Common myeloid progenitor, CD34-positive (primary cell): Measurements from ENCODE around the gene ITPK1.

Experiments
- CTCF ChIA-PET: fragments of 350-600 bp; sonication (Branson Sonifier 250); formaldehyde crosslinking; loops from one replicate; lab custom pipeline; 2021; ENCODE audit warnings: antibody characterized with exemption; lab: Charles Lee
- POLR2A ChIA-PET: fragments of 350-600 bp; sonication (Branson Sonifier 250); formaldehyde crosslinking; loops from one replicate; lab custom pipeline; 2021; ENCODE audit warnings: antibody characterized with exemption; lab: Charles Lee
- DNase-seq, 3 donors: peaks; one replicate each; pipeline versions ENCODE4 v3.0.0 to v3.0.0-alpha.2; 2013
- H3K27ac ChIP-seq, 2 experiments: 1 replicate in 1 of 2; 2 replicates in 1 of 2; pipeline ENCODE4 v1.7.0; 2013; ENCODE audit warnings: inconsistent platforms in 2 of 2, low read length in 2 of 2, mild to moderate bottlenecking in 2 of 2, low read depth in 1 of 2, moderate library complexity in 1 of 2; ENCODE audit not compliant: severe bottlenecking in 2 of 2, insufficient read depth in 1 of 2, poor library complexity in 1 of 2
- H3K27me3 ChIP-seq, 5 experiments: replicated peaks in 2 of 5; 1 replicate in 3 of 5; 2 replicates in 2 of 5; pipeline versions ENCODE4 v1.6.1 to v1.7.0; 2013; ENCODE audit warnings: low read length in 4 of 5, mild to moderate bottlenecking in 2 of 5, moderate library complexity in 2 of 5, inconsistent platforms in 1 of 5; ENCODE audit not compliant: insufficient read depth in 5 of 5, control insufficient read depth in 4 of 5
- H3K36me3 ChIP-seq, 4 experiments: 1 replicate in 2 of 4; 2 replicates in 2 of 4; pipeline versions ENCODE4 v1.6.1 to v1.7.0; 2013; ENCODE audit warnings: low read length in 3 of 4, control low read depth in 1 of 4, mild to moderate bottlenecking in 1 of 4; ENCODE audit not compliant: control insufficient read depth in 4 of 4, insufficient read depth in 4 of 4
- H3K4me1 ChIP-seq, 4 experiments: 1 replicate in 3 of 4; 2 replicates in 1 of 4; pipeline versions ENCODE4 v1.6.1 to v1.7.1; 2013; ENCODE audit warnings: low read length in 3 of 4, mild to moderate bottlenecking in 3 of 4, control low read depth in 1 of 4, inconsistent platforms in 1 of 4, moderate library complexity in 1 of 4; ENCODE audit not compliant: control insufficient read depth in 4 of 4, insufficient read depth in 4 of 4; ENCODE audit errors: control extremely low read depth in 1 of 4
- H3K4me3 ChIP-seq, 7 experiments: 1 replicate in 4 of 7; 2 replicates in 3 of 7; pipeline versions ENCODE4 v1.5.1 to v1.7.0; 2013; ENCODE audit warnings: mild to moderate bottlenecking in 7 of 7, low read length in 6 of 7, moderate library complexity in 6 of 7, inconsistent platforms in 2 of 7, low read depth in 2 of 7, control low read depth in 1 of 7; ENCODE audit not compliant: insufficient read depth in 4 of 7, control insufficient read depth in 1 of 7; ENCODE audit errors: extremely low read depth in 1 of 7
- H3K9me3 ChIP-seq, 5 experiments: 1 replicate in 4 of 5; 2 replicates in 1 of 5; pipeline versions ENCODE4 v1.6.1 to v1.7.1; 2013; ENCODE audit warnings: low read length in 4 of 5, mild to moderate bottlenecking in 2 of 5, inconsistent platforms in 1 of 5, low read depth in 1 of 5, moderate library complexity in 1 of 5; ENCODE audit not compliant: control insufficient read depth in 4 of 5, insufficient read depth in 2 of 5; ENCODE audit errors: control extremely low read depth in 1 of 5
- WGBS: methylation state at CpG from one replicate; pipeline ENCODE4 v1.1.5; 2013; ENCODE audit not compliant: insufficient coverage; 5-methylcytosine and 5-hydroxymethylcytosine counted together

The ITPK1 gene

GRCh38 chr14:93089521-93090269 lies 26.0 kb downstream of the ITPK1 start:
- ChIA-PET POLR2A (interaction anchor here (1.1 kb wide), 1 partner anchor 16 kb away, joined by 4 read pairs; no protein-coding TSS in a partner anchor), CTCF (interaction anchor here (1.9 kb wide), 1 partner anchor 24 kb away, joined by 13 read pairs; no protein-coding TSS in a partner anchor)
- peaks cover 4 to 36% (median 21%) of the 10 kb centered on the region in 4 experiments for H3K4me1 ChIP-seq
- no peaks in the 10 kb centered on the region for H3K27me3 ChIP-seq
- no peaks in the 10 kb centered on the region for H3K9me3 ChIP-seq
- no peak overlapping the region for H3K27ac ChIP-seq
- H3K4me3 ChIP-seq: no peak overlapping the region
- H3K36me3 ChIP-seq: no peaks in the 10 kb centered on the region
- 93% methylated on average over 5 of the region's 10 CpGs for WGBS
- no peak for DNase-seq

DNA sequence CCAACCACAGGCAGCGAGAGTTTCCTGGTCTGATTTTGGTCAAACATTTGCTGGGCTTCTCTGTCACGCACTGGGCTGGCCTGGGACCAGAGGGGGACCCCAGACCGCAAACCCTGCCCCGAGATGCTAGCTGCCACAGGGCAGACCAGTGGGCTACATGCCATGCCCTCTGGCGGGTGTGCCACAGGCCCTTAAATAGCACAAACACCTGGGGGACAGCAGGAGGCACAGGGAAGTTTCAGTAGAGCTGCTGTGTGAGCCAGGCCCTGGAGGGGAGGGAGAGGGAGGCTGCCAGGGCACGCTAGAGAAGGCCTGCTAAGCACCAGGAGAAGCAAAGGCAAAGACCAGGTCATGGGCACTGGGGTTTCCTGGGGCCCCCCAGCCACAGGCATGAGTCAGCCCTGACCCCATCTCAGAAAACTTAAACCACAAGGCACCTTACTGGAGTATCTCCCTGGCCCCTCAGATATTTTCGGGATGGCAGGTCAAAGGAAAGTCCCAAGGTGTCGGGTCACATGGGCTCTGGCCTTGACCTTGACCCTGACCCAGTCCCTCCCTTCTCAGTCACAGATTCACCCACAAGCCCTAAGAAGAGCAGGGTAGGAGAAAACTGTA lies 29.2 kb downstream of the ITPK1 start:
- peak; percentile 23 to 70 (median 55) for DNase-seq
- Histone ChIP-seq H3K4me1 (peaks cover 4 to 59% (median 35%) of the 10 kb centered on the region in 4 experiments), H3K27me3 (no peaks in the 10 kb centered on the region), H3K9me3 (no peaks in the 10 kb centered on the region), H3K4me3 (peak overlapping the region in 2 of 7 experiments; percentile 45 to 48), H3K27ac (peak overlapping the region; percentile 36 to 60), H3K36me3 (no peaks in the 10 kb centered on the region)
- POLR2A ChIA-PET: no interaction called here
- CTCF ChIA-PET: interaction anchor here (1.0 to 1.4 kb wide), 2 partner anchors 14 to 15 kb away, joined by 3 read pairs; no protein-coding TSS in a partner anchor
- 37% methylated on average over 8 of the region's 8 CpGs for WGBS

DNA sequence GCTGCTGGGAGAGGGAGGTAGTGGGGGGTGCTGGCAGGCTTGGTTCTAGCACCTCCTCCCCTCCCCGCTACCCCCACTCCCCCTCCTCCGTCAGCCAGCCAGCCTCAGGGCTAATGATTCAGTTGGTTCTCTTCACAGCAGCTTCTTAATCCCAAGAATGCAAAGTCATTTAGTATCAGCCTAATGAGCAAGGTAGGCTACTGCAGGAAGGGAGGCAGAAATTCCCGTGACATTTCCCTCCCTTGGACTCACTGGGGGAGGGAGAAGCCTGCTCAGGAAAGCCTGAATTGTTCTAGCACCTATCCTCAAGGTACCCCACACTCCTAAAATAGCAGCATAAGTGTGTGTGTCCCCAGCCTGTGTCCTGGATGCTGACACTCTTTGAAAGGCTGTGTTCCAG lies 29.8 kb downstream of the ITPK1 start:
- Histone ChIP-seq H3K27me3 (no peaks in the 10 kb centered on the region), H3K9me3 (no peaks in the 10 kb centered on the region), H3K36me3 (no peaks in the 10 kb centered on the region), H3K4me1 (peaks cover 4 to 62% (median 35%) of the 10 kb centered on the region in 4 experiments), H3K27ac (peak overlapping the region; percentile 12 to 60), H3K4me3 (peak overlapping the region in 2 of 7 experiments; percentile 45 to 48)
- WGBS: 0% methylated on average over 1 of the region's 3 CpGs
- DNase-seq: peak; percentile 25 to 71 (median 56)
- POLR2A ChIA-PET: no interaction called here
- CTCF ChIA-PET: interaction anchor here (1.0 to 1.4 kb wide), 2 partner anchors 13 to 16 kb away, joined by 3 read pairs; no protein-coding TSS in a partner anchor

DNA sequence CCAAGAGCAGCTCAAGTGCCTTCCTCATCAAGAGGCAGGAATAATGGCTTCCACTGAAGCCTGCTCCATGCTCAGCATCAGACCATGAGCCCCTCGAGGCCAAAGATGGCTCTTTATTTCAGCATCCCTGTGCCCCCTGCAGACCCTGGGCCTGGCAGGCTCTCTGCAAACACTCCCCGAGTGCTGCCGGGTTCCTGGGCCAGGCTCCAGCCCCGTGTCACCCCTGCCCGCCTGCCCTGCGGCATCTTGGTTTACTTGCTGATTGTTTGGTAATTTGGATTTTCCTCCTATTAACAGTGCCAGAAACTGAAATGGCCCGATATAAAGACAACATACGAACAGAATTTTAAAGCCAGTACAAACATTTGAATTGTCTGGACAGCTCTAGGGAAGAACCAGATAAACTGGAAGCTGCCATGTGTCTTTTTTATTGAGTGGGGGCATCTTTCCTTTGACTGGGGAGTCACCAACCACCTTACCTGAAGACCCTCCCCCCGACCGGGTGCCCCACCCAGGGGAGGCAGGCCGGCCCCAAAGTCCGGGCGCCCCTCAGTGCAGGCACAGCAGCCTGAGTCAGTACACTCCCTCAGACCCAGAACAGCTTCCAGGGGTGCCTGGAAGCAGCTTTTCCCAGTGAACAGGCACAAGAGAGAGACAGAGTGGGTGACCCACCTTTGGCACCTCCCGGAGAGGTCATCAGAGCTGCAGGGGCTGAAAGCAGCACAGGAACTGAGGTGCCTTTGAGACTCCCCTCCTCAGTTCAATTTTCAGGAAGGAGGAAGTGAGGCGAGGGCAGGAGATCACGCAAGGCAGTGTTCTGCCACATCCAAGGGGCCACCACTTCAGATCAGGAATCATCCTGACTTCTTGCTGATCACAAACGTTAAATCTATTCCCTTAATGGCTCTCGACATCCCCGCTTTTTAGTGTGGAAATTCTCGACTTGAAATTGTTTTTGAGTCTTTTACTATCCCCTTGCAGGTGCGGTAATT lies 30.6 kb downstream of the ITPK1 start:
- H3K36me3 ChIP-seq: no peaks in the 10 kb centered on the region
- H3K27me3 ChIP-seq: no peaks in the 10 kb centered on the region
- 61% methylated on average over 12 of the region's 21 CpGs for WGBS
- H3K4me3 ChIP-seq: peak overlapping the region in 1 of 7 experiments; percentile 40
- peak overlapping the region in 1 of 2 experiments; percentile 60 for H3K27ac ChIP-seq
- H3K4me1 ChIP-seq: peaks cover 4 to 62% (median 35%) of the 10 kb centered on the region in 4 experiments
- no peaks in the 10 kb centered on the region for H3K9me3 ChIP-seq
- DNase-seq: peak in 2 of 3 donors; percentile 15 to 27
- ChIA-PET CTCF (interaction anchor here (1.0 to 1.9 kb wide), 6 partner anchors 10 to 52 kb away, joined by 3 to 6 read pairs (median 3); no protein-coding TSS in a partner anchor), POLR2A (no interaction called here)

- Histone ChIP-seq H3K9me3 (no peaks in the 10 kb centered on the region), H3K27ac (no peak overlapping the region), H3K27me3 (no peaks in the 10 kb centered on the region), H3K4me3 (no peak overlapping the region), H3K36me3 (no peaks in the 10 kb centered on the region), H3K4me1 (peaks cover 4 to 62% (median 35%) of the 10 kb centered on the region in 4 experiments)
- WGBS: 100% methylated on average over 3 of the region's 4 CpGs
- ChIA-PET CTCF (interaction anchor here (1.0 to 1.9 kb wide), 5 partner anchors 9 to 51 kb away, joined by 3 to 6 read pairs (median 3); no protein-coding TSS in a partner anchor), POLR2A (no interaction called here)
- no peak for DNase-seq
These were observed 31.3 kb downstream of the ITPK1 start for GRCh38 chr14:93084402-93084801.

DNA sequence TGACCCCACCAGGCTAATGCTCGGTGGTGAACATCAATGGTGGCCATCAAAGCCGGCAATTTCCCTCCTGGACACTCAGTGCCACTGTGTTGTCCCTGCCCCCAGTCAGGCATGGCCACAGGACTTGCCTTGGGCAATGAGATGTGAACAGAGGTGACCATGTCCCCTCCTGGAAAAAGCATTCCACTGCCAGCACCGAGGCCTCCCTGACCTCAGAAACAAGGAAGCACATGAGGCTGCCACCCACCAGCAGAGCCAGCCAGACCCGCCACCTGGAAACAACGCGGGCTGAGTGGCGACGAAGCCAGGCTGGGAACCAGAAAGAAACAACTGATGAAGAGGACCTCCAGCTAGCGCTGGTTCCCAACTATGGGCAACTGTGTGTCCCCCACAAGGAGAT lies 31.8 kb downstream of the ITPK1 start:
- Histone ChIP-seq H3K4me3 (no peak overlapping the region), H3K9me3 (no peaks in the 10 kb centered on the region), H3K27me3 (no peaks in the 10 kb centered on the region), H3K36me3 (no peaks in the 10 kb centered on the region), H3K27ac (no peak overlapping the region), H3K4me1 (peaks cover 4 to 62% (median 35%) of the 10 kb centered on the region in 4 experiments)
- CTCF ChIA-PET: interaction anchor here (1.1 to 1.9 kb wide), 4 partner anchors 12 to 51 kb away, joined by 3 to 6 read pairs (median 4); no protein-coding TSS in a partner anchor
- WGBS: 86% methylated on average over 9 of the region's 9 CpGs
- DNase-seq: peak in 1 of 3 donors; percentile 18
- POLR2A ChIA-PET: no interaction called here
